Measurements from ENCODE around the gene SMU1.

- TF ChIP-seq CTCF (conservative IDR thresholded peaks at IDR 0.05) (no peak), EZH2 (IDR thresholded peaks at IDR 0.05; ENCODE audit: low read depth) (no peak)
Observed at GRCh38 chr9:33108472-33108871, 32.0 kb upstream of the SMU1 start.

Data from PC-9 (cell line).